Measurements from ENCODE around the gene SLC35E4. TPM values are rescaled to one million over a fixed set of nuclear protein-coding genes. Genes with fewer than 3 reads are reported as not detected.

SLC35E4 gene
- total RNA-seq, 4 donors from 2014 or later: 6.1 to 15.0 (median 7.3) TPM

GRCh38 chr22:30636226-30637077, 871 bp downstream of the SLC35E4 start:
- H3K27me3 ChIP-seq: no peaks in the 10 kb centered on the region
- no peak for TF ChIP-seq CTCF (IDR thresholded peaks at IDR 0.05)
- no peak for TF ChIP-seq POLR2A (IDR thresholded peaks at IDR 0.05)
- no peak for TF ChIP-seq EP300 (IDR thresholded peaks at IDR 0.05)
- H3K4me1 ChIP-seq: peaks cover 0 to 40% (median 28%) of the 10 kb centered on the region in 4 donors
- no peaks in the 10 kb centered on the region for H3K36me3 ChIP-seq
- no peak for DNase-seq (ENCODE audit: low spot score in 2 of 2)
- 48 to 58% methylated on average over 26 to 40 of the region's 45 CpGs for WGBS, 2 donors
- peak overlapping the region; percentile 86 to 97 (median 92) for H3K27ac ChIP-seq
- H3K9me3 ChIP-seq: no peaks in the 10 kb centered on the region
- H3K4me3 ChIP-seq: peak overlapping the region; percentile 52 to 90 (median 58)

GRCh38 chr22:30637701-30638114, 2.1 kb downstream of the SLC35E4 start:
- DNase-seq (ENCODE audit: low spot score in 2 of 2): no peak
- no peaks in the 10 kb centered on the region for H3K9me3 ChIP-seq
- WGBS, 2 donors: 65 to 77% methylated on average over 1 of the region's 1 CpG
- no peak overlapping the region for H3K4me3 ChIP-seq
- H3K27me3 ChIP-seq: no peaks in the 10 kb centered on the region
- peaks cover 0 to 40% (median 28%) of the 10 kb centered on the region in 4 donors for H3K4me1 ChIP-seq
- H3K27ac ChIP-seq: no peak overlapping the region
- no peaks in the 10 kb centered on the region for H3K36me3 ChIP-seq
- no peak for TF ChIP-seq EP300 (IDR thresholded peaks at IDR 0.05)
- no peak for TF ChIP-seq CTCF (IDR thresholded peaks at IDR 0.05)
- no peak for TF ChIP-seq POLR2A (IDR thresholded peaks at IDR 0.05)

- no peak overlapping the region for H3K4me3 ChIP-seq
- 66 to 77% methylated on average over 4 of the region's 4 CpGs for WGBS, 2 donors
These were observed 4.8 kb downstream of the SLC35E4 start for GRCh38 chr22:30640361-30640760.

GRCh38 chr22:30640839-30641430, 5.4 kb downstream of the SLC35E4 start:
- Histone ChIP-seq H3K36me3 (no peaks in the 10 kb centered on the region), H3K27me3 (no peaks in the 10 kb centered on the region), H3K9me3 (no peaks in the 10 kb centered on the region), H3K27ac (no peak overlapping the region), H3K4me3 (no peak overlapping the region), H3K4me1 (peaks cover 0 to 25% (median 18%) of the 10 kb centered on the region in 4 donors)
- no peak for DNase-seq (ENCODE audit: low spot score in 2 of 2)
- TF ChIP-seq POLR2A (IDR thresholded peaks at IDR 0.05) (no peak), EP300 (IDR thresholded peaks at IDR 0.05) (no peak), CTCF (IDR thresholded peaks at IDR 0.05) (no peak)
- WGBS, 2 donors: 87 to 97% methylated on average over 3 to 4 of the region's 4 CpGs

More at GRCh38 chr22:30640361-30640760, 4.8 kb downstream of the SLC35E4 start:
- no peak overlapping the region for H3K27ac ChIP-seq
- H3K27me3 ChIP-seq: no peaks in the 10 kb centered on the region
- peaks cover 0 to 30% (median 19%) of the 10 kb centered on the region in 4 donors for H3K4me1 ChIP-seq
- H3K36me3 ChIP-seq: no peaks in the 10 kb centered on the region
- DNase-seq (ENCODE audit: low spot score in 2 of 2): no peak
- TF ChIP-seq CTCF (IDR thresholded peaks at IDR 0.05): no peak
- no peak for TF ChIP-seq POLR2A (IDR thresholded peaks at IDR 0.05)
- no peaks in the 10 kb centered on the region for H3K9me3 ChIP-seq

All from tibial nerve (tissue), 4 donors.